GM21529 (cell line): ENCODE data around the gene TMEM184B.

Experiments used
- ATAC-seq: cut with Tn5 transposase; IDR thresholded peaks from one replicate; pipeline ENCODE4 v1.9.1; 2021; ENCODE audit not compliant: unreplicated experiment

TMEM184B gene

DNA sequence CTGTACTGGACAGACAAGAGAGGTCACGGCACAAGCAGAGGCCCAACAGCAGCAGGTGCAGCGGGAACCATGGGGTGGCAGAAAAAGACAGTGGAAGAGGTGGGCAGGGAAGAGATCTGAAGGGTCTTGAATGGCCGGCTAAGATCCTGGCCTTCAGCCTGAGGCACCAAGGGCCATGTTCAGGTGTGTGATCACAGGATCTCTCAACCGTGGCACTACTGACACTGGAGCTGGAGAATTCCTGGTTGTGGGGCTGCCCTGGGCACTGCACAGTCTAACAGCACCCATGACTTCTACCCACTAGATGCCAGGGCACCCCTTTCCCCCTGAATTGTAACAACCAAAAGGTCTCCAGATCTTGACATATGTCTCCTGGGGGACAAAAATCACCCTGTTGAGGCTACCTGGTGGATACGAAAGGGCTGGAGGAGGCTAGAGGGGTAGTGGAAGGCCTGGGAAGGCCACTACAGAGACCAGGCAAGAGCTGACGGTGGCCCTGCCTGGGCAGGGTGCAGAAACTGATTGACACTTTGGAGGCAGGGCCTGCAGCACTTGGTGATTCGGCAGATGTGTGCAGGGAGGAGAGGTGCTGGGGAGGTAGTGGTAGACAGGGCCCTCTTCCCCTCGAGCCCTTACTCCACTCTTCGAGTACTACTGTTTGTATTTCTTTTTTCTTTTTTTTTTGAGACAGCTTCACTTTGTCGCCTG lies 36.1 kb upstream of the TMEM184B start:
- ATAC-seq, result no peak

GRCh38 chr22:38305471-38306448 lies 33.0 kb upstream of the TMEM184B start:
- peak; percentile 76 for ATAC-seq

- ATAC-seq, result no peak
Measured at GRCh38 chr22:38304526-38304925, 31.7 kb upstream of the TMEM184B start.

DNA sequence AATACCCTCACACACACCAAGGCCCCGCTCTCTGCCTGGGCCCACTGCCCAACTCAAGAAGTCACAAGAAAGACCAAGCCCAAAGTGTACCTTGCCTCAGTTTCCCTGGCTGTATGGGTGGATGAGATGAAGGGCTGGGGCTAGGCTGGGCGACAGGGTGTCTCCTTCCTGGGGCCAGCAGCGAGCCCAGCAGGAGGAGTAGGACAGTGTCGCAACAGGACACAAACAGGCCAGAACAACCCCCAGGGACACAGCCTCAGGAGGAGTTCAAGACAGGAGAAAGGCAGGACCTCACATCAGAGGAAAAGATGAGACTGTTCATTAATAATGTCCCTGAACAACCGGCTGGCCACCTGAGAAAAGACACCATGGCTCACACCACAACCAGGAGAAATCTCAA lies 31.2 kb upstream of the TMEM184B start:
- no peak for ATAC-seq

- no peak for ATAC-seq
Measured at GRCh38 chr22:38302906-38303305, 30.1 kb upstream of the TMEM184B start.

- no peak for ATAC-seq
Measured at GRCh38 chr22:38300946-38301345, 28.1 kb upstream of the TMEM184B start.

- ATAC-seq, result no peak
Measured at GRCh38 chr22:38300197-38300945, 27.6 kb upstream of the TMEM184B start.

GRCh38 chr22:38299770-38300102 lies 26.9 kb upstream of the TMEM184B start:
- no peak for ATAC-seq

GRCh38 chr22:38298312-38299005 lies 25.6 kb upstream of the TMEM184B start:
- ATAC-seq, result no peak

DNA sequence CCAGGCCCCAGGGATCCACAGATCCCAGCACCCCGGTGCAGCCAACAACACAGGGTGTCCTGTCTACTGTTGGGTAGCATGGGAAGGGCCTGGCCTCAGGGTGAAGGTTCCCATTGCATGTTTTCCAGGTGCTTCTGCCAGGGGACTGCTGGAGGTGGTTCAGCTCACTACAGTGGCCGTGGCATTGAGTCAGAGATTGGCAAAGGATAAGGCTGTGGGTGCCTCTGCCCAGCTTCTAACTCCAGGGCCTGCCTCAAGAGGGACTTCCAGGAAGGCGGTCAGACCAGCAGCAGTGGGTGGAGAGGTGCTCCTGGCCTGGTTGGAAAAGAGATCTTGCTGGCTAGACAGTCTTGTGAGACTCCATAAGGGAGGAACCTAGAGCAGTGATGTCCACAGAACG lies 23.6 kb upstream of the TMEM184B start:
- ATAC-seq, result no peak

GRCh38 chr22:38295863-38296262 lies 23.1 kb upstream of the TMEM184B start:
- no peak for ATAC-seq

DNA sequence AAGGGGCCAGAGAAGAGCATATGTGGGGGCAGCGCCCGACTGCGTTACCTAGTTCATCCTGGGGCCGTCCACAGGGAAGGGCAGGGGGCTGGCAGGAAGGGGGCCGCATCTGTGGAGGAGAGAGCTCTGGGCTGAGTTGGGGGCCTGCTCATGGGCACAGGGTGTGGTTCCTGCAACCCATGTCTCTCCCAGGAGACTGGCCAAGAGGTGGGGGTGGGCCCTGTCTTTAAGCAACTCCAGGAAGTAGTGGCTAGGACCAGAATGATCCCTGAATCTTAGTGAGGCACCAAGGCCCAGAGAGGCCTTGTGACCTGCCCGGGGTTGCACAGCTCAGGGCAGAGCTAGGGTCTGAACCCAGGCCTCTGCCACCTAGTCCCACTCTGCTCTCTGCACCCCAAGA lies 22.5 kb upstream of the TMEM184B start:
- ATAC-seq, result no peak

DNA sequence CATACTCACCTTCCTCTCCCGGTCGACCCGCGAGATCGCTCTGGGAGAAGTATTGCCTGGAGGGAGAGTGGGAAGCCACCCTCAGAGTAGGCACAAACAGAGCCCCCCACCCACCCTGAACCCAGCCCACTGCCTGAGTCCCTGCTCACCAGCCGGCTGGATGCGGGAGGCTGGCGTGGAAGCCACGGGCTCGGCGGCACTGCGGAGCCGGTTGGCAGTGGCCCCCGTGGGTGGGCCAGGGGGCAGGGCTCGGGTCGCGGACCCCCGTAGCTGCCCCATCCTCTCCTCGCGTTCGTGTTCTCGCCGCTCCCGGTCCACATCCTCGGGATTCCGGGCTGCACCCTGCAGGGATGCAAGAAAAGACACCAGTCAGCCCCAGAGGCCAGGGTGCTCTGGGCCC lies 21.4 kb upstream of the TMEM184B start:
- no peak for ATAC-seq

GRCh38 chr22:38292694-38293093 lies 19.9 kb upstream of the TMEM184B start:
- no peak for ATAC-seq

- no peak for ATAC-seq
Measured at GRCh38 chr22:38291201-38291777, 18.5 kb upstream of the TMEM184B start.

- ATAC-seq, result no peak
Measured at GRCh38 chr22:38290347-38290746, 17.5 kb upstream of the TMEM184B start.

- no peak for ATAC-seq
Measured at GRCh38 chr22:38289583-38290082, 16.8 kb upstream of the TMEM184B start.

DNA sequence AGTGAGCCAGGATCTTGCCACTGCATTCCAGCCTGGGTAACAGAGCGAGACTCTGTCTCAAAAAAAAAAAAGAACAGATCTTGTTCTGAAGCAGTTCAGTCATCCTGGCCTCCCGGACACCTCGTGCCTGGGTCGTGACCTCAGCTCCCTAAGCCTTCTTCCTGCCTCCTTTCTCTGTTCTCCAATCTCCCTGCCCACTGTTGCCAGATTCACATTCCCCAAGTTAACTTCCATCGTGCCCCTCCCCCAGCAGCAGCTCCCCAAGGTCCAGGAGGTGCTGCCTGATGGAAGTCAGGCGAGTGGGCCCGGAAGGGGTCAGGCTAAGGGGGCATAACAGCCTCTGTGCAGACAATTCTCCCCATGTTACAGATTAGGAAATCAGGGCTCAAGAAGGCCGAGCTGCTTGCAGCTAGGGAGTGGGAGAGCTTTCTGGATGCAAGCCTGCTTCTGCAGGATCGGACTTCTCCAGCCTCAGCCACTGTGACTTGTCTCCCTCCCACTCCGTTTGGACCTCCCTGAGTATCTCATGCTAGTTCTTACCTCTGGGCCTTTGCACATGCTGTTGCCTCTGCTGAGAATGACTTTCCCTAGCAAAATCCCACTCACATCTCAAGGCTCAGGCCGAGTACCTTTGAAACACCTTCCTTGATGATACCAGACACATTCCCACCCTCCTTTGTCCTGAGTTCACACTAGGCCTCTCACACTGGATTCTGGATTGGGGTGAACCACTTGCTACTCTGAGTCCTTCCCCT lies 14.3 kb upstream of the TMEM184B start:
- no peak for ATAC-seq

- no peak for ATAC-seq
Measured at GRCh38 chr22:38285018-38285417, 12.2 kb upstream of the TMEM184B start.

DNA sequence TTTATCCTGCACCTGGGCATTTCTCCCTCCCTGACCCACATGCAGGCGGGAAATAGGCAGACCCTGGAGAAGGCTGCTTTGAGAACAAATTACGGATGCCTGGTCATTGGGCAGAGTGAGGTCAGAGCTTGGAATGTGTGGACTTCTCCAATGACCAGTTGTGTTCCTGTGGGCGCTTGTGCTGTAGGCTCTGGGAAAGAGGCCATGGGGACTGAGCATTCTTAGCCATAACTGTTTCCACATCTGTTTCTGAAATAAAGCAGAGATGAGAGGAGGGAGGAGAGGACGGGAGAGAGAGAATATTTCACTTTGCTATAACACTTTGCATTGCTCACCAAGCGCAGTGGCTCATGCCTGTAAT lies 11.2 kb upstream of the TMEM184B start:
- ATAC-seq, result no peak
